ENCODE measurements around the gene DEXI.

Gene DEXI

DNA sequence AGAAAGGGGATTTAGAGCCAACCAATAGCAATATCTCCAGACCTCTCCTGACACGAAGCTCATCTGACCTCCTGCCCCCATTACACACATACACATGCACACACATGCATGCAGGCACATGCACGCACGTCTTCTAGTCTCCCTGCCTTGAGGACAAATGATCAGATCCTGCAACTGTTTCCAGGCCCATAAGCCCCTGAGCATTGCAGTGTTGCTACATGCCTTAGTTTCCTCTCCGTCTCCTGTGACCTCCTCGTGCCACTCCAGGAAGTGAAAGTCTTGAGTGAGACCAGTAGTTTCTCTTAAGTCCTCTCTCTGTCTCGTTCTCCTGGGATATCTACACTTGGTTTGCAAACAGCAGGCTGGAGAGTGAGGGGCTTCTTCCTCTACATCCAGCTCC lies 57.0 kb downstream of the DEXI start:
- DNase-seq: no peak

DNA sequence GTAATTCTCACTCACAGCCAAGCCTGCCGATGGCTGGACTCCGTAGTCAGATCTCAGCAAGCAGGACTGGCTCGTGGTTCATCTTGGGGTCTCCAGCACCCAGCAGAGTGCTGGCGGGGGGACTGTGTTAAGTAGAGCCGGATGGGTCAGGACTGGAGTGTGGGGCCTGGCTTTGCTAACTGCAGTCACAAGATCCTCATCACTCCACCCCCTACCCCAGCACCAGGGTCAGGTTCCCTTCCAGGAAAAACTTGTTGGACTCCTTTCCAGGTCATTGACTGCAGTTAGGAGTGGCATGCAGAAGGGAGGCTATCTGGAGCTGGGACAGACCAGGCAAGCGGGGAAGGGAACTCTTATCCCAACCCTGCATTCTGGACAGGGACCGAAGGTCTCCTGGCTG lies 59.3 kb downstream of the DEXI start:
- DNase-seq: no peak

DNA sequence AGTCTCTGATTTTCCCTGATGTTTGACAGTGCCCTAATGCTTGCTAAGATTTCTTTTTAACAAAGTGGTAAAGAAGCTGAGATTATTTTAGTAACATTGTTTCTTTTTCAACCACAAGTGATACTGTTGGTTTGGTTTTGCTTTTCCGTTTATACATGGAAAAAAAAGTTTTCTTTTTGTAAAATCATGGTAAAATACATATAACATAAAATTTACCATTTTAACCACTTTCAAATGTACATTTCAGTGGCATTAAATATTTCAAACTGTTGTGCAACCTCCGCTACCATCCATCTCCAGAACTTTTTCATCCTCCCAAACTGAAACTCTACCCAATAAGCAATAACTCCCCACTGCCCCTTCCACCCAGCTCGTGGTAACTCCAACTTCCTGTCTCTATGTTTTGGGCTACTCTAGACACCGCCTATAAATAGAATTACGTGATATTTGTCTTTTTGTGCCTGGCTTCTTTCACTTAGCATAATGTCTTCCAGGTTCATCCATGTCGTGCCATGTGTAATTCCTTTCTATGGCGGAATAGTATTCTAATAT lies 60.7 kb downstream of the DEXI start:
- DNase-seq: no peak

DNA sequence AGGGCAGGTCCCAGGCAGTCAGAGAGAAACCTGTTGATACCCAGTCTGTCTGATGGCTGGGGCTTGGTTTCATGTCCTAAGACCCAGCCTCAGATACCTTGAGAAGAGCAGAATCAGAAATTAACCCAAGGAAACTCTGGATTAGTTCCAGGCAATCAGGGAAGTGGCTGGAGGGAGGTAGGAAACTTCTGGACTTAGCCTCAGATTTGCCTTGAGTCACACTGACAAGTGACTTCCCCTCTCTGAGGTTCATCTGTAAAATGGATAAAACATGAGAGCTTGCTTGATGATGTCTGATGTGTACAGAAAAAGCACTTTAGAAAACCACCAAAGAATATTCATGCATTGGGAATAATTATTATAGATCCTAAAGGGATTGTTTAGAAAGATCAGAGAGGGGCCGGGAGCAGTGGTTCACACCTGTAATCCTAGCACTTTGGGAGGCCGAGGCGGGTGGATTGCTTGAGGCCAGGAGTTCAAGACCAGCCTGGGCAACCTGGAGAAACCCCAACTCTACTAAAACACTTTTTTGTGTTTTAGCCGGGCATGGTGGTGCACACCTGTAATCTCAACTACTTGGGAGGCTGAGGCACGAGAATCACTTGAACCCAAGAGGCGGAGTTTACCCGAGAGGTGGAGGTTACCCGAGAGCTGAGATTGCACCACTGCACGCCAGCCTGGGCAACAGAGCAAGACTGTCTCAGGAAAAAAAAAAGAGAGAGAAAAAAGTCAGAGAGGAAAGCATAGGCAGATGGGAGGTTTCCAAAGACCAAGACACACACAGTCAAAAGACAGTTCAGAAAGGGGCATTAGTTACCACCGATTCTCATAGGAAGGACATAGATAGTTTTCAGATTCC lies 61.4 kb downstream of the DEXI start:
- no peak for DNase-seq

DNA sequence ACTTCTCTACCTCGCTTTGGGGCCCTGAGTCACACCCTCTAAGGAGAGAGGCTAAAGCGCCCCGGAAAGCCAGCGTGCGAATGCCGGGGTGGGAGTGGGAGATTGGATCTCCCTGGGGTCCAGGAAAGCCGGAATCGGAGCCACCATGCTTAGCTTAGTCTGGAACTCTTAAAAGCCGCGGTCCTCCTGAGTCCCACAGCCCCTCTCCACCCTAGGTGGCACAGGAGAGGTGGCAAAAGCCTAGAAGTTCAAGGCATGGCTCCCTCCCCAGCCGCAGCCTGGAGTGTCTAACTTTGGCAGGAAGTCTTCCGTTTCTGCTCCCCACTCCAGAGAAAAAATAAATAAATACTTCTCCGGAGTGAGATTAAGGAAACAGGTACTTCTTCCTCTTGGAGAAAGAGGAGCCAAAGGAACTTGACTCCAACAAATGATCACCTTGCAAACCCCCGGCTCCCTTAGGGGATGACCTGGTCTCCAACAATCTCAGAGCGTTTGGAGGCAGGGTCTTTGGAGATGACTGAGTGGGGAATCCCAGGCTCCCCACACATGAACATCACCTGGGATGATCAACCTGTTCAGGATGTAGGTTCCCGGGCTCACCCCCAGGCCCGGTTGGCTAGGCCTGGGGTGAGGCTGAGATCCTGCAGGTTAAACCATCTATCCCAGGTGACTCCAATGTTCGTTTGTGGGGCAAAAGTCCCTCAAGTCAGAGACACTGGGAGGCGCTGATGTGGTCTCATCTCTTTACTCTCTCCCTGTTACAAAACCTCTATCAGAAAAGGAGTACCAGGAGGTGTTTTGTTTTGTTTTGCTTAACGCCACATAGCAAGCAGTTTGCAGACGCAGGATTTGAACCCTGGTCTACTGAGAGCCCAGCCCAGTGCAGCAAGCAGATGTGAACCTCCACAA lies 62.3 kb downstream of the DEXI start:
- DNase-seq: no peak
